Measurements from ENCODE around the gene C1orf167.

Gene C1orf167

DNA sequence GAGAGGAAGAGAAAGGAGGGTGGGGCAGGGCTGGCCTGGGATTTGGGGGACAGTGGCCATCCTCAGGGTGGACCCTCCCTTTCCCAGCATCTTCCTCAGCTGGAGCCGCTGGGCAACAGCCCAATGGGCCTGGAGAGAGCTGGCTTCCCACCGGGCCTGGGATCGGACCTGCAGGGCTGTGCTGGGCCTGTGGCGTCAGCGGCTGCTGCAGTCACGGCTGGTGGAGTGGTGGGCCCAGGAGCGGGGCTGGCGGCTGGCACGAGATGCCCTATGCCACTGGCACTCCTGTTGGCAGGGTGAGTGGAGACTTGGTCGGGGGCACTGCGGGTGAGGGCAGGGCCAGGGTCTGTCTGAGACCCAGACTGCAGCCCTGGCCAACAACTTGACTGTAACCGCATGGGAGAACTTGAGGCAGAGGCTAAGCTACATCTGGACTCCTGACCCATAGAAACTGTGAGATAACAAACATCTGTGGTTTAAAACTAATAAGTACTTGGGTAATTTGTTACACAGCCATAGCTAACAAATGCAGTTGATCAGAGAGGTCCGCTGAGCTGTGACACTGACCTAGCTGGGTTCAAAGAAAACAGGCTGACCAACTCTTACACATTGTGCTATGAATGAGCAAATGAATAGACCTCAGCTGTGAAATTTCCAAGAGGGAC, 17.9 kb downstream of the C1orf167 start:
- Histone ChIP-seq H3K9me3 (ENCODE audit: severe bottlenecking) (no peaks in the 10 kb centered on the region), H3K4me3 (ENCODE audit: low read depth, low read length) (no peak overlapping the region), H3K36me3 (no peaks in the 10 kb centered on the region), H3K27ac (no peak overlapping the region), H3K27me3 (ENCODE audit: insufficient read depth, low read depth, severe bottlenecking) (no peaks in the 10 kb centered on the region)
- no peak for DNase-seq
- TF ChIP-seq, protein P1, sequence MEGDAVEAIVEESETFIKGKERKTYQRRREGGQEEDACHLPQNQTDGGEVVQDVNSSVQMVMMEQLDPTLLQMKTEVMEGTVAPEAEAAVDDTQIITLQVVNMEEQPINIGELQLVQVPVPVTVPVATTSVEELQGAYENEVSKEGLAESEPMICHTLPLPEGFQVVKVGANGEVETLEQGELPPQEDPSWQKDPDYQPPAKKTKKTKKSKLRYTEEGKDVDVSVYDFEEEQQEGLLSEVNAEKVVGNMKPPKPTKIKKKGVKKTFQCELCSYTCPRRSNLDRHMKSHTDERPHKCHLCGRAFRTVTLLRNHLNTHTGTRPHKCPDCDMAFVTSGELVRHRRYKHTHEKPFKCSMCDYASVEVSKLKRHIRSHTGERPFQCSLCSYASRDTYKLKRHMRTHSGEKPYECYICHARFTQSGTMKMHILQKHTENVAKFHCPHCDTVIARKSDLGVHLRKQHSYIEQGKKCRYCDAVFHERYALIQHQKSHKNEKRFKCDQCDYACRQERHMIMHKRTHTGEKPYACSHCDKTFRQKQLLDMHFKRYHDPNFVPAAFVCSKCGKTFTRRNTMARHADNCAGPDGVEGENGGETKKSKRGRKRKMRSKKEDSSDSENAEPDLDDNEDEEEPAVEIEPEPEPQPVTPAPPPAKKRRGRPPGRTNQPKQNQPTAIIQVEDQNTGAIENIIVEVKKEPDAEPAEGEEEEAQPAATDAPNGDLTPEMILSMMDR (IDR thresholded peaks at IDR 0.05; ENCODE audit: low read depth, low read length): no peak

- Histone ChIP-seq H3K27me3 (ENCODE audit: insufficient read depth, low read depth, severe bottlenecking) (no peaks in the 10 kb centered on the region), H3K27ac (no peak overlapping the region), H3K36me3 (no peaks in the 10 kb centered on the region), H3K9me3 (ENCODE audit: severe bottlenecking) (no peaks in the 10 kb centered on the region), H3K4me3 (ENCODE audit: low read depth, low read length) (no peak overlapping the region)
- no peak for DNase-seq
- TF ChIP-seq, protein P1 (IDR thresholded peaks at IDR 0.05; ENCODE audit: low read depth, low read length): no peak
These were observed 18.6 kb downstream of the C1orf167 start for GRCh38 chr1:11780380-11781147.

DNA sequence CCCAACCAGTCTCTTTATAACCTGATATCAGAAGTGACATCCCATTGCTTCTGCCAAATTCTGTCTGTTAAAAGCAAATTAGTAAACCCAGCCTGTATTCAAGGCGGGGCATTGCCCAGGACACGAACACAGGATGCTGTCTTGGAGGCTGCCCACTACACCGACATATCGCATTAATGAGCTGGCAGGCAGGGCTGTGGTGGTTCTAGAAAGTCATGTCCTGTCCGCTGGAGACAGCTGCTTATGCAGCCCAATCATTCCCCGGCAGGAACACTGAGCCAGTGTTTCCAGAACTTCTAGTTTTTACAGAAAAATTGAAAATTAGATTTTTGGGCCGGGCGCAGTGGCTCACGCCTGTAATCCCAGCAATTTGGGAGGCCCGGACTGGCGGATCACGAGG, 19.3 kb downstream of the C1orf167 start:
- TF ChIP-seq, protein P1 (IDR thresholded peaks at IDR 0.05; ENCODE audit: low read depth, low read length): no peak
- no peaks in the 10 kb centered on the region for H3K36me3 ChIP-seq
- no peak overlapping the region for H3K27ac ChIP-seq
- H3K4me3 ChIP-seq (ENCODE audit: low read depth, low read length): no peak overlapping the region
- H3K27me3 ChIP-seq (ENCODE audit: insufficient read depth, low read depth, severe bottlenecking): no peaks in the 10 kb centered on the region
- no peak for DNase-seq
- H3K9me3 ChIP-seq (ENCODE audit: severe bottlenecking): no peaks in the 10 kb centered on the region

GRCh38 chr1:11782127-11782708, 20.2 kb downstream of the C1orf167 start:
- Histone ChIP-seq H3K9me3 (ENCODE audit: severe bottlenecking) (no peaks in the 10 kb centered on the region), H3K36me3 (no peaks in the 10 kb centered on the region), H3K27me3 (ENCODE audit: insufficient read depth, low read depth, severe bottlenecking) (no peaks in the 10 kb centered on the region), H3K27ac (no peak overlapping the region), H3K4me3 (ENCODE audit: low read depth, low read length) (no peak overlapping the region)
- TF ChIP-seq, protein P1 (IDR thresholded peaks at IDR 0.05; ENCODE audit: low read depth, low read length): no peak
- no peak for DNase-seq

DNA sequence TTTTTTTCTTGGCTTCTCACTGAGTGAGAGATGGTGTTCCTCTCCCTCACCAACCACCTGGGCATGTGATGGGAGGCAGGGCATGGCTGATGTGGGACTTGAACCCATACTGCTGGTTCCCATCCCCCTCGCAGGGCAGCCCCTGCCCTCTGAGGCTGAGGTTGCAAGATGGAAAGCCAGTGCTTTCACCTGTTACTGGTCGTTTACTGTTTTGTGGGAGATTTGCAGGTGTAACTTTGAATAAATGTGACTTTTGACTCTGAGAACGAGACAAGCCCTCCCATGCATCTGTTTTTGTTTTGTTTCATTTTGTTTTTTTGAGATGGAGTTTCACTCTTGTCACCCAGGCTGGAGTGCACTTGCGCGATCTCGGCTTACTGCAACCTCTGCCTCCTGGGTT, 21.6 kb downstream of the C1orf167 start:
- H3K27ac ChIP-seq: no peak overlapping the region
- H3K27me3 ChIP-seq (ENCODE audit: insufficient read depth, low read depth, severe bottlenecking): no peaks in the 10 kb centered on the region
- H3K9me3 ChIP-seq (ENCODE audit: severe bottlenecking): no peaks in the 10 kb centered on the region
- H3K36me3 ChIP-seq: no peaks in the 10 kb centered on the region
- DNase-seq: no peak
- H3K4me3 ChIP-seq (ENCODE audit: low read depth, low read length): no peak overlapping the region
- TF ChIP-seq, protein P1 (IDR thresholded peaks at IDR 0.05; ENCODE audit: low read depth, low read length): no peak
